HepG2 (cell line): ENCODE results near the gene SERPINB1.

Experiments
- CTCF ChIP-seq: sonication (generic); formaldehyde crosslinking; IDR thresholded peaks from 2 replicates; pipeline ENCODE4 v1.5.0; 2020; ENCODE audit warnings: mild to moderate bottlenecking, missing genetic modification reagents, moderate library complexity
- ELF1 ChIP-seq: sonication (generic); formaldehyde crosslinking; IDR thresholded peaks from 2 replicates; pipeline ENCODE4 v1.4.0; 2020; ENCODE audit warnings: missing genetic modification reagents
- ELF3 ChIP-seq: IDR thresholded peaks from 2 replicates; pipeline ENCODE4 v1.6.1; 2016; ENCODE audit warnings: missing genetic modification reagents, missing compliant biosample characterization
- EZH2 ChIP-seq: conservative IDR thresholded peaks from 2 replicates; pipeline ENCODE4 v1.6.1; 2012; ENCODE audit warnings: mild to moderate bottlenecking, low read depth, low read length, moderate library complexity
- GABPA ChIP-seq, 2 experiments: IDR thresholded peaks; 2 replicates each; pipeline ENCODE4 v1.6.1; 2011 to 2016; ENCODE audit warnings: low read depth in 2 of 2, low read length in 1 of 2, missing biosample characterization in 1 of 2, missing genetic modification characterization in 1 of 2
- HNRNPUL1 ChIP-seq: fragments of 200-400 bp; formaldehyde crosslinking; IDR thresholded peaks from 2 replicates; pipeline ENCODE4 v1.6.1; 2017; ENCODE audit warnings: low read depth, mild to moderate bottlenecking, low read length, moderate library complexity
- MNT ChIP-seq: fragments of 450-650 bp; IDR thresholded peaks from 2 replicates; pipeline ENCODE4 v1.6.1; 2016
- POLR2A ChIP-seq, 2 experiments: IDR thresholded peaks; 2 replicates each; pipeline ENCODE4 v1.6.1; 2011; ENCODE audit warnings: low read depth in 2 of 2, low read length in 2 of 2, mild to moderate bottlenecking in 1 of 2, moderate library complexity in 1 of 2; ENCODE audit not compliant: insufficient read depth in 1 of 2
- PRDM15 ChIP-seq: sonication (generic); formaldehyde crosslinking; IDR thresholded peaks from 2 replicates; pipeline ENCODE4 v1.4.0; 2020; ENCODE audit warnings: missing genetic modification reagents
- USF2 ChIP-seq, 2 experiments: sonication (generic) in 1 of 2; formaldehyde crosslinking in 1 of 2; IDR thresholded peaks; 2 replicates each; pipeline versions ENCODE4 v1.5.1 to v1.6.1; 2011 to 2020; ENCODE audit warnings: borderline replicate concordance in 1 of 2, low read depth in 1 of 2, low read length in 1 of 2, mild to moderate bottlenecking in 1 of 2, missing genetic modification reagents in 1 of 2, moderate library complexity in 1 of 2
- ZBTB33 ChIP-seq: sonication (generic); formaldehyde crosslinking; IDR thresholded peaks from 2 replicates; pipeline ENCODE4 v1.4.0; 2020; ENCODE audit warnings: missing genetic modification reagents
- ZNF562 ChIP-seq: sonication (generic); formaldehyde crosslinking; IDR thresholded peaks from 2 replicates; pipeline ENCODE4 v1.8.0; 2022; ENCODE audit warnings: missing genetic modification reagents, borderline replicate concordance
- ZSCAN21 ChIP-seq: sonication (generic); formaldehyde crosslinking; IDR thresholded peaks from 2 replicates; pipeline ENCODE4 v1.8.0; 2022; ENCODE audit warnings: mild to moderate bottlenecking, missing genetic modification reagents, moderate library complexity, borderline replicate concordance

- no peak for TF ChIP-seq ZNF562
- TF ChIP-seq HNRNPUL1 = no peak
- TF ChIP-seq MNT = no peak
- TF ChIP-seq POLR2A (IDR thresholded peaks at IDR 0.05; ENCODE audit: insufficient read depth in 1 of 2, low read depth in 2 of 2, low read length in 2 of 2) = no peak
- TF ChIP-seq CTCF (CRISPR knock-in tag) = no peak
- TF ChIP-seq GABPA (IDR thresholded peaks at IDR 0.05; ENCODE audit: low read depth, low read length) = no peak
- no peak for TF ChIP-seq GABPA (CRISPR knock-in tag; IDR thresholded peaks at IDR 0.05; ENCODE audit: low read depth)
- no peak for TF ChIP-seq ZBTB33
- no peak for TF ChIP-seq EZH2
- no peak for TF ChIP-seq USF2 (IDR thresholded peaks at IDR 0.05; ENCODE audit: low read depth, low read length)
- no peak for TF ChIP-seq USF2 (CRISPR knock-in tag; IDR thresholded peaks at IDR 0.05; ENCODE audit: borderline replicate concordance)
- no peak for TF ChIP-seq PRDM15 (CRISPR knock-in tag)
- no peak for TF ChIP-seq ELF3 (CRISPR knock-in tag)
- TF ChIP-seq ELF1 = no peak
- TF ChIP-seq ZSCAN21 (CRISPR knock-in tag) = no peak
Measured at GRCh38 chr6:2802521-2803060, 39.1 kb downstream of the SERPINB1 start.
